GM21367 (cell line): ENCODE data around the gene FANCC.

Experiments used
- ATAC-seq: cut with Tn5 transposase; IDR thresholded peaks from one replicate; pipeline ENCODE4 v1.9.1; 2021; ENCODE audit not compliant: unreplicated experiment

The FANCC gene

GRCh38 chr9:95127249-95128176, 190.0 kb downstream of the FANCC start:
- no peak for ATAC-seq

GRCh38 chr9:95126739-95127138, 190.8 kb downstream of the FANCC start:
- no peak for ATAC-seq

- no peak for ATAC-seq
Measured at GRCh38 chr9:95125652-95126051, 191.9 kb downstream of the FANCC start.

DNA sequence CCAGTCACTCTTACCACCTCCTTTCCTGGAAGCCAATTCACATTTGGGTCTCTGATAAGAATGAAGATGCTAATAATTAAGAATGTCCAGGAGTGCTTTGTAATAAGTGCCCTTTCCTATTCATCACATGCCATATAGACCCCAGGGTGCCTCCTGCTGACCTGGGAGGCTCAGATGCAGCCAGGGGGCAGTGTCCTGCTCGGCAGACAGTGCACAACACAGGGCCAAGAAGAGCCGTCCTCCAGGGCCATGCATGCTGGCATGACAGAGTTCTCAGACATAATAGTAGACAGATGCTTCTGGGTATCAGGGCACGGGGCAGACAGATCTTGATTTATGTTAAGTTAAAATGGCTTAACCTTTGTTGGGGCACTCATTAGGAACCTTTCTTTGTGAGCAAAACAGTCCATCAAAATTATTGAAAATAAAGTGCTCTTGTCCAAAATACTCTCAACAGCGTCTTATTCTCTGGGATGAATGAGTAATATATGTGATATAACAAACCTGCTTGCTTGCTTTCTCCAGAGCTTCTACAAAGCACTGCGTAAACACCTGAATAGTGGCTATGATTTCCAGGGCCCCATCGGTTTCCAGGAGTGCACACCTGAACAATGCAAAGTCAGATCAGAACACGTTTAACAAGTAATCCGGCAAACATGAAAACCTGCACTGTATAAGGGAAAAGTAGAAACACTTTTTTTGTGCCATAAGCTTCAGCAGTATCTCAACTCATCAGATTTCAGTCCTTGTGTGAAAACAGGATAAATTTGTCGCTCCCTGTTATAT, 192.7 kb downstream of the FANCC start:
- ATAC-seq = no peak

GRCh38 chr9:95120781-95121370, 196.6 kb downstream of the FANCC start:
- ATAC-seq = no peak

- ATAC-seq = no peak
Measured at GRCh38 chr9:95118596-95118995, 198.9 kb downstream of the FANCC start.

- no peak for ATAC-seq
Measured at GRCh38 chr9:95116808-95117204, 200.7 kb downstream of the FANCC start.

GRCh38 chr9:95116002-95116807, 201.3 kb downstream of the FANCC start:
- no peak for ATAC-seq

- ATAC-seq = no peak
Measured at GRCh38 chr9:95115104-95115503, 202.4 kb downstream of the FANCC start.

GRCh38 chr9:95112436-95113280, 204.9 kb downstream of the FANCC start:
- no peak for ATAC-seq

DNA sequence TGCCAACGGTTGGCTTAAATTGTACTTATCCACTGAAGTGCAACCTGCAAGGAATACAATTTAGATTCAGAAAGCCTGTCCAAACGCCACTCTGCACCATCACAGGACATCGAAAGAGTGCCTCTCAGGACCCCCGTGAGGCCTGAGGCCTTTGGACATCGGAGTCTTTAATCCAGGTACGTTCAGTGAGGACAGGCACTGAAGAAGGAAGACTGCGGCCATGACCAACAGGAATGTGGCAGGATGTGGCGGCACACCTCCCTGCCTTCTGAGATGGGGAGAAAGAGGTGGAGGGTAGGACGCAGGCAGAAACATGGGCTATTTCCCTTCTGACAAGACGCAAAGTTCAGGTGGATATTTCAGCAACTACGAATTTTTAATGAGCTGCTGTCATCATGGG, 205.8 kb downstream of the FANCC start:
- no peak for ATAC-seq

GRCh38 chr9:95110921-95111525, 206.5 kb downstream of the FANCC start:
- no peak for ATAC-seq

GRCh38 chr9:95109456-95109855, 208.1 kb downstream of the FANCC start:
- no peak for ATAC-seq

GRCh38 chr9:95108777-95109176, 208.7 kb downstream of the FANCC start:
- no peak for ATAC-seq

GRCh38 chr9:95107976-95108375, 209.5 kb downstream of the FANCC start:
- ATAC-seq = no peak

GRCh38 chr9:95107001-95107749, 210.3 kb downstream of the FANCC start:
- no peak for ATAC-seq

DNA sequence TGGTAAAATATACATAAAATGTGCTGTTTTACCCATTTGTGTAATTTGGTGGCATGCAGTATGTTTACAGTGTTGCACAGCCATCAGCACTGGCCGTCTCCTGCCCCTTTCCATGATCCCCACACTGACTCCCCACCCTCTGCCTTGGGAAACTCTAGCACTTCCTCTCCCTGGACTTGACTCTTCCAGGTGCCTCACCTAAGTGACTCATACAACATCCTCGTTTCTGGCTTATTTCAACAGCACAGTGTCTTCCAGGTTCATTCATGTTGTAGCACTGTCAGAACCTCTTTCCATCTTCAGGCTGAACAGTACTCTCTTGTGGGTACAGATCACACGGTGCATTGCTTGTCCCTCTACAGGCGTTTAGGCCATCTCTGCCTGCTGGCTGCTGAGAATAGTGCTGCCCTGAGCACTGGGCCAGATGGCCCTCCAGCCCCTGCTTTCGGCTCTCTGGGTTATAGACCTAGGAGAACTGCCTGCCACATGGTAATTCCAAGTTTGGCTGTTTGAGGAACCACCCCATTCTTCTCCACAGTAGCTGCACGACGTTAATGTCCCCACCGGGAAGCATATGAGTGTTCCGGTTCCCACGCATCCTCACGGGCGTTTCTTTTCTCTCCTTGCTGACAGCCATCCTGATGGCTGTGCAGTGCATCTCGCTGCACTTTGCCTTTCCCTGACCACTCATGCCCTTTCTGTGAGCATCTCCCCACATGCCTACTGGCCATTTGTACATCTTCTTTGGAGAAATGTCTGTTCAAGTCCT, 211.8 kb downstream of the FANCC start:
- ATAC-seq = no peak

- ATAC-seq = no peak
Measured at GRCh38 chr9:95104980-95105379, 212.5 kb downstream of the FANCC start.
